Measurements from ENCODE around the gene CLIC4.
A peak's percentile ranks its signal among the peaks of the same experiment; 100 is the strongest.
"Not testable (repeated sequence)": the region's sequence is repeated elsewhere in the genome, so short reads cannot be mapped to it uniquely, and the experiment has no call there.

CLIC4 gene

GRCh38 chr1:24744911-24745710, at the start of gene CLIC4:
Gene CLIC4, plus strand, starts transcription at chr1:24745447. Its CDS starts 107 bp downstream, at chr1:24745554.
- DNase-seq (ENCODE audit: low read depth) = peak; percentile 99

- DNase-seq (ENCODE audit: low read depth) = no peak
These were observed 49.0 kb upstream of the CLIC4 start for GRCh38 chr1:24696041-24696755.

- no peak for DNase-seq (ENCODE audit: low read depth)
These were observed 48.4 kb upstream of the CLIC4 start for GRCh38 chr1:24696756-24697330.

GRCh38 chr1:24697453-24698001, 47.7 kb upstream of the CLIC4 start:
- DNase-seq (ENCODE audit: low read depth) = not testable (repeated sequence)

- not testable (repeated sequence) for DNase-seq (ENCODE audit: low read depth)
These were observed 46.9 kb upstream of the CLIC4 start for GRCh38 chr1:24698326-24698725.

- no peak for DNase-seq (ENCODE audit: low read depth)
These were observed 45.6 kb upstream of the CLIC4 start for GRCh38 chr1:24699628-24700027.

- no peak for DNase-seq (ENCODE audit: low read depth)
These were observed 42.5 kb upstream of the CLIC4 start for GRCh38 chr1:24702511-24703293.

GRCh38 chr1:24704411-24705259, 40.6 kb upstream of the CLIC4 start:
- no peak for DNase-seq (ENCODE audit: low read depth)

- DNase-seq (ENCODE audit: low read depth) = no peak
These were observed 39.8 kb upstream of the CLIC4 start for GRCh38 chr1:24705260-24706073.

- DNase-seq (ENCODE audit: low read depth) = not testable (repeated sequence)
These were observed 39.2 kb upstream of the CLIC4 start for GRCh38 chr1:24706074-24706389.

GRCh38 chr1:24707687-24708086, 37.6 kb upstream of the CLIC4 start:
- DNase-seq (ENCODE audit: low read depth) = no peak

- DNase-seq (ENCODE audit: low read depth) = no peak
These were observed 36.3 kb upstream of the CLIC4 start for GRCh38 chr1:24708938-24709337.

GRCh38 chr1:24709791-24710441, 35.3 kb upstream of the CLIC4 start:
- no peak for DNase-seq (ENCODE audit: low read depth)

- DNase-seq (ENCODE audit: low read depth) = no peak
These were observed 33.9 kb upstream of the CLIC4 start for GRCh38 chr1:24711329-24711728.

GRCh38 chr1:24713176-24713575, 32.1 kb upstream of the CLIC4 start:
- DNase-seq (ENCODE audit: low read depth) = no peak

- DNase-seq (ENCODE audit: low read depth) = no peak
These were observed 31.5 kb upstream of the CLIC4 start for GRCh38 chr1:24713736-24714135.

GRCh38 chr1:24714859-24715520, 30.3 kb upstream of the CLIC4 start:
- DNase-seq (ENCODE audit: low read depth) = no peak

GRCh38 chr1:24715658-24716057, 29.6 kb upstream of the CLIC4 start:
- DNase-seq (ENCODE audit: low read depth) = no peak

Measured in activated T-cell treated with anti-CD3 and anti-CD28 coated beads for 1 hour (primary cell).